Neural progenitor cell (in vitro differentiated cells): ENCODE measurements around the gene PDE9A.

Experiments used
- EZH2 ChIP-seq: fragments of 200-600 bp; sonication (generic); IDR thresholded peaks from 2 replicates; pipeline ENCODE4 v1.6.1; 2017; ENCODE audit warnings: antibody characterized with exemption, mild to moderate bottlenecking, moderate library complexity
- EZH2phosphoT487 ChIP-seq: fragments of 200-600 bp; sonication (generic); IDR thresholded peaks from 2 replicates; pipeline ENCODE4 v1.6.1; 2017; ENCODE audit warnings: antibody characterized with exemption
- TF ChIP-seq, protein P1 (sequence below): fragments of 200-600 bp; sonication (generic); IDR thresholded peaks from 2 replicates; pipeline ENCODE4 v1.5.1; 2017; ENCODE audit warnings: antibody characterized with exemption, mild to moderate bottlenecking

DNA sequence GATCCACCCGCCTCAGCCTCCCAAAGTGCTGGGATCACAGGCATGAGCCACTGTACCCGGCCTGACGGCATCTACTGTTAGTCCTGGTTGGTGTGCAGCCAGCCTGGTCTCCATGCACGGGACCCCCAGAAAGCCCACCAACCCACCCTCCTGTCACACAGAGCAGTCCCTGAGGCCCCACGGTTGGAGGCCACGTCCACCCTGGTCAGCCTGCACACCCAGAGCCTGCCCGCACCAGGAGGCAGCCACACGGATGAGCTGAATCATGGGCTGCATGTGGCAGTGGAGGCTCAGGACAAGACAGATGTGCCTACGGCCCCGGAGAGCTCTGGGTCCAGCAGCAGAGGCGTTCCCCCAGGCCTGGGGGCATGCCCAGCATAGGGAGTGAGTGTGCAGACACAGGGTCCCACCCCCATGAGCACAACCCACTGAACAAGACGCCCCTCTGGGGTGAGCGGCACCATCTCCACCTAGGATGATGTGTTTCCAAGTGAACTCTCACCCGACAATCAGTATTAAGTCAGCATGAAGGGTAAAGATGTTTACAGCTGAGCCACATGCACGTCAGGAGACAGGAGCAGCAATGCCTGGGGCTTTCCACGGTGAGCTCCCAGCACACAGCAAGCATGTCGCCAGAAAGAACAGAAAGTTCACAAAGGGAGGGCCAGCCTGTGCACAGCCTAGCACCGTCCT lies 123.8 kb downstream of the PDE9A start:
- TF ChIP-seq, protein P1, sequence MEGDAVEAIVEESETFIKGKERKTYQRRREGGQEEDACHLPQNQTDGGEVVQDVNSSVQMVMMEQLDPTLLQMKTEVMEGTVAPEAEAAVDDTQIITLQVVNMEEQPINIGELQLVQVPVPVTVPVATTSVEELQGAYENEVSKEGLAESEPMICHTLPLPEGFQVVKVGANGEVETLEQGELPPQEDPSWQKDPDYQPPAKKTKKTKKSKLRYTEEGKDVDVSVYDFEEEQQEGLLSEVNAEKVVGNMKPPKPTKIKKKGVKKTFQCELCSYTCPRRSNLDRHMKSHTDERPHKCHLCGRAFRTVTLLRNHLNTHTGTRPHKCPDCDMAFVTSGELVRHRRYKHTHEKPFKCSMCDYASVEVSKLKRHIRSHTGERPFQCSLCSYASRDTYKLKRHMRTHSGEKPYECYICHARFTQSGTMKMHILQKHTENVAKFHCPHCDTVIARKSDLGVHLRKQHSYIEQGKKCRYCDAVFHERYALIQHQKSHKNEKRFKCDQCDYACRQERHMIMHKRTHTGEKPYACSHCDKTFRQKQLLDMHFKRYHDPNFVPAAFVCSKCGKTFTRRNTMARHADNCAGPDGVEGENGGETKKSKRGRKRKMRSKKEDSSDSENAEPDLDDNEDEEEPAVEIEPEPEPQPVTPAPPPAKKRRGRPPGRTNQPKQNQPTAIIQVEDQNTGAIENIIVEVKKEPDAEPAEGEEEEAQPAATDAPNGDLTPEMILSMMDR = no peak
- TF ChIP-seq EZH2 (no peak), EZH2phosphoT487 (no peak)
